Measurements from ENCODE around the gene FIGNL1. TPM values are rescaled to one million over a fixed set of nuclear protein-coding genes. Genes with fewer than 3 reads are reported as not detected.

FIGNL1 gene
- total and polyA plus RNA-seq, 10 of the 15 experiments (the other 5 are each of a cell fraction or from before 2014, with no cell fraction given): 11.5 to 37.4 (median 29.0) TPM

DNA sequence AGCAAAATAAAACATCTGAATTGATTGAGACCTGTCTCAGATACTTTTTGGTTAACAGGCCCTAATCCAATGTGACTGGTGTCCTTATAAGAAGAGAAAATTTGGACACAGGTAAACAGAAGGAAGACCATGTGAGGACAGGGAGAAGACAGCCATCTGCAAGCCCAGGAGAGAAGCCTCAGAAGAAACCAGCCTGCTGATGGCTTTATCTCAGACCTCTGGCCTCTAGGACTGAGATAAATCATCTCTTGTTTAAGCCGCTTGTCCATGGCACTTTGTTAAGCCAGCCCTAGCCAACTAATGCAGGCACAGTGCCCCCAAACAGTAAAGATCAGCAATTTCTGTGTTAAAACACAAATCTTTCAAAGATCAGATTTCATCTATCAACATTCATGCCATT lies 41.8 kb upstream of the FIGNL1 start (continued):
- TF ChIP-seq GABPA (IDR thresholded peaks at IDR 0.05; ENCODE audit: low read depth) (no peak), CBX3 (IDR thresholded peaks at IDR 0.05; ENCODE audit: borderline replicate concordance, low read depth) (no peak), MXI1 (IDR thresholded peaks at IDR 0.05; ENCODE audit: low read depth, low read length) (no peak), ZNF24 (IDR thresholded peaks at IDR 0.05) (no peak)
- TF ChIP-seq, protein P1, sequence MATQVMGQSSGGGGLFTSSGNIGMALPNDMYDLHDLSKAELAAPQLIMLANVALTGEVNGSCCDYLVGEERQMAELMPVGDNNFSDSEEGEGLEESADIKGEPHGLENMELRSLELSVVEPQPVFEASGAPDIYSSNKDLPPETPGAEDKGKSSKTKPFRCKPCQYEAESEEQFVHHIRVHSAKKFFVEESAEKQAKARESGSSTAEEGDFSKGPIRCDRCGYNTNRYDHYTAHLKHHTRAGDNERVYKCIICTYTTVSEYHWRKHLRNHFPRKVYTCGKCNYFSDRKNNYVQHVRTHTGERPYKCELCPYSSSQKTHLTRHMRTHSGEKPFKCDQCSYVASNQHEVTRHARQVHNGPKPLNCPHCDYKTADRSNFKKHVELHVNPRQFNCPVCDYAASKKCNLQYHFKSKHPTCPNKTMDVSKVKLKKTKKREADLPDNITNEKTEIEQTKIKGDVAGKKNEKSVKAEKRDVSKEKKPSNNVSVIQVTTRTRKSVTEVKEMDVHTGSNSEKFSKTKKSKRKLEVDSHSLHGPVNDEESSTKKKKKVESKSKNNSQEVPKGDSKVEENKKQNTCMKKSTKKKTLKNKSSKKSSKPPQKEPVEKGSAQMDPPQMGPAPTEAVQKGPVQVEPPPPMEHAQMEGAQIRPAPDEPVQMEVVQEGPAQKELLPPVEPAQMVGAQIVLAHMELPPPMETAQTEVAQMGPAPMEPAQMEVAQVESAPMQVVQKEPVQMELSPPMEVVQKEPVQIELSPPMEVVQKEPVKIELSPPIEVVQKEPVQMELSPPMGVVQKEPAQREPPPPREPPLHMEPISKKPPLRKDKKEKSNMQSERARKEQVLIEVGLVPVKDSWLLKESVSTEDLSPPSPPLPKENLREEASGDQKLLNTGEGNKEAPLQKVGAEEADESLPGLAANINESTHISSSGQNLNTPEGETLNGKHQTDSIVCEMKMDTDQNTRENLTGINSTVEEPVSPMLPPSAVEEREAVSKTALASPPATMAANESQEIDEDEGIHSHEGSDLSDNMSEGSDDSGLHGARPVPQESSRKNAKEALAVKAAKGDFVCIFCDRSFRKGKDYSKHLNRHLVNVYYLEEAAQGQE (IDR thresholded peaks at IDR 0.05; ENCODE audit: low read depth, low read length): no peak

DNA sequence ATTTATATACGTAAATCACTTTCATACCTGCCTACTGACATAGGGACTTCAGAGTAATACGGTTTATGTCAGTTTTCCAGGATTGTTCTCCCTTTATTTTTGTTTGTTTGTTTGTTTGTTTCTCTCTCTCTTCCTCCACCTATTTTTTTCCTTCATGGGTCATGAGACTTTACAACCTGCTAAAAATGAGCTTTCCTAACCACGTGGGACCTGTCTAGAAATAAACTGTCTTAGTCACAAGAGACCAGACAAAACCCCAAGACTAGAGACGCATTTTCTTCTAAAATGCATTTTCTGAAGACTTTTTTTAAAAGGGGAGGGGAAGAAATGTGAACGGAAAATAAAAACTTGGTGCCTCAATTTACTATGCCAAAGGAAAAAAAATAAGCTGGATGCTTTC lies 41.1 kb upstream of the FIGNL1 start:
- intact Hi-C loops (cut with micrococcal nuclease; ENCODE audit: unreplicated experiment) (no loop called here), in situ Hi-C loops (cut with MboI) (no loop called here)
- no peaks in the 10 kb centered on the region; a peak in 1 of 4 replicates for H3K27me3 ChIP-seq (replicated peaks in 1 of 2; ENCODE audit: control insufficient read depth in 2 of 2, insufficient read depth in 2 of 2, low read length in 1 of 2)
- CTCF ChIA-PET: no interaction called here
- H3K79me2 ChIP-seq (ENCODE audit: control insufficient read depth, insufficient read depth, low read length): no peaks in the 10 kb centered on the region
- DNase-seq (ENCODE audit: low read depth, low spot score) (no peak), FAIRE-seq (no peak), ATAC-seq (no peak)
- BruUV-seq (replicated peaks): no TSS peak
- H2AFZ ChIP-seq (ENCODE audit: control insufficient read depth, low read depth, low read length): no peak overlapping the region
- H3K4me3 ChIP-seq: no peak overlapping the region
- H3K9me3 ChIP-seq (replicated peaks; ENCODE audit: control insufficient read depth, insufficient read depth, low read length): no peaks in the 10 kb centered on the region
- no peaks in the 10 kb centered on the region for H4K20me1 ChIP-seq (ENCODE audit: control insufficient read depth, insufficient read depth)
- no peaks in the 10 kb centered on the region for H3K36me3 ChIP-seq (ENCODE audit: control insufficient read depth in 2 of 2, insufficient read depth in 2 of 2, low read length in 1 of 2)
- RAD21 ChIA-PET (ENCODE audit: unreplicated experiment): no interaction called here
- no peak overlapping the region for H3K4me2 ChIP-seq (ENCODE audit: control insufficient read depth, insufficient read depth)
- WGBS (ENCODE audit: insufficient coverage, insufficient replicate concordance, low lambda C conversion rate, missing lambda C conversion rate): 2% methylated on average over 5 of the region's 5 CpGs
- H3K4me1 ChIP-seq (ENCODE audit: control insufficient read depth, insufficient read depth, low read length): no peaks in the 10 kb centered on the region
- no peak overlapping the region for H3K9ac ChIP-seq (ENCODE audit: control insufficient read depth, insufficient read depth, low read length)
- H3K27ac ChIP-seq (ENCODE audit: control insufficient read depth, insufficient read depth): no peak overlapping the region
- POLR2A ChIA-PET: no interaction called here
- SMC1A ChIA-PET (ENCODE audit: uncharacterized antibody, unreplicated experiment): interaction anchor here (0.7 kb wide), 1 partner anchor 10 kb away, joined by 3 read pairs; no protein-coding TSS in a partner anchor
- TF ChIP-seq ESRRA (IDR thresholded peaks at IDR 0.05; ENCODE audit: low read length): no peak
- TF ChIP-seq NFYA (IDR thresholded peaks at IDR 0.05; ENCODE audit: borderline replicate concordance, low read depth, low read length): no peak
- TF ChIP-seq EP300 (IDR thresholded peaks at IDR 0.05; ENCODE audit: borderline replicate concordance in 1 of 2, control insufficient read depth in 1 of 2, low read depth in 2 of 2, low read length in 2 of 2): no peak
- TF ChIP-seq, protein P2, sequence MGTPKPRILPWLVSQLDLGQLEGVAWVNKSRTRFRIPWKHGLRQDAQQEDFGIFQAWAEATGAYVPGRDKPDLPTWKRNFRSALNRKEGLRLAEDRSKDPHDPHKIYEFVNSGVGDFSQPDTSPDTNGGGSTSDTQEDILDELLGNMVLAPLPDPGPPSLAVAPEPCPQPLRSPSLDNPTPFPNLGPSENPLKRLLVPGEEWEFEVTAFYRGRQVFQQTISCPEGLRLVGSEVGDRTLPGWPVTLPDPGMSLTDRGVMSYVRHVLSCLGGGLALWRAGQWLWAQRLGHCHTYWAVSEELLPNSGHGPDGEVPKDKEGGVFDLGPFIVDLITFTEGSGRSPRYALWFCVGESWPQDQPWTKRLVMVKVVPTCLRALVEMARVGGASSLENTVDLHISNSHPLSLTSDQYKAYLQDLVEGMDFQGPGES (IDR thresholded peaks at IDR 0.05): no peak
- no peak for TF ChIP-seq YY1 (IDR thresholded peaks at IDR 0.05; ENCODE audit: low read depth, low read length)
- no peak for TF ChIP-seq HDAC6 (IDR thresholded peaks at IDR 0.05; ENCODE audit: unreplicated experiment)
- TF ChIP-seq, protein P3, sequence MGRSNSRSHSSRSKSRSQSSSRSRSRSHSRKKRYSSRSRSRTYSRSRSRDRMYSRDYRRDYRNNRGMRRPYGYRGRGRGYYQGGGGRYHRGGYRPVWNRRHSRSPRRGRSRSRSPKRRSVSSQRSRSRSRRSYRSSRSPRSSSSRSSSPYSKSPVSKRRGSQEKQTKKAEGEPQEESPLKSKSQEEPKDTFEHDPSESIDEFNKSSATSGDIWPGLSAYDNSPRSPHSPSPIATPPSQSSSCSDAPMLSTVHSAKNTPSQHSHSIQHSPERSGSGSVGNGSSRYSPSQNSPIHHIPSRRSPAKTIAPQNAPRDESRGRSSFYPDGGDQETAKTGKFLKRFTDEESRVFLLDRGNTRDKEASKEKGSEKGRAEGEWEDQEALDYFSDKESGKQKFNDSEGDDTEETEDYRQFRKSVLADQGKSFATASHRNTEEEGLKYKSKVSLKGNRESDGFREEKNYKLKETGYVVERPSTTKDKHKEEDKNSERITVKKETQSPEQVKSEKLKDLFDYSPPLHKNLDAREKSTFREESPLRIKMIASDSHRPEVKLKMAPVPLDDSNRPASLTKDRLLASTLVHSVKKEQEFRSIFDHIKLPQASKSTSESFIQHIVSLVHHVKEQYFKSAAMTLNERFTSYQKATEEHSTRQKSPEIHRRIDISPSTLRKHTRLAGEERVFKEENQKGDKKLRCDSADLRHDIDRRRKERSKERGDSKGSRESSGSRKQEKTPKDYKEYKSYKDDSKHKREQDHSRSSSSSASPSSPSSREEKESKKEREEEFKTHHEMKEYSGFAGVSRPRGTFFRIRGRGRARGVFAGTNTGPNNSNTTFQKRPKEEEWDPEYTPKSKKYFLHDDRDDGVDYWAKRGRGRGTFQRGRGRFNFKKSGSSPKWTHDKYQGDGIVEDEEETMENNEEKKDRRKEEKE (IDR thresholded peaks at IDR 0.05): no peak
